ENCODE measurements around the gene MCTP2.

GRCh38 chr15:94274745-94275144 lies 43.4 kb downstream of the MCTP2 start:
- TF ChIP-seq, protein P1, sequence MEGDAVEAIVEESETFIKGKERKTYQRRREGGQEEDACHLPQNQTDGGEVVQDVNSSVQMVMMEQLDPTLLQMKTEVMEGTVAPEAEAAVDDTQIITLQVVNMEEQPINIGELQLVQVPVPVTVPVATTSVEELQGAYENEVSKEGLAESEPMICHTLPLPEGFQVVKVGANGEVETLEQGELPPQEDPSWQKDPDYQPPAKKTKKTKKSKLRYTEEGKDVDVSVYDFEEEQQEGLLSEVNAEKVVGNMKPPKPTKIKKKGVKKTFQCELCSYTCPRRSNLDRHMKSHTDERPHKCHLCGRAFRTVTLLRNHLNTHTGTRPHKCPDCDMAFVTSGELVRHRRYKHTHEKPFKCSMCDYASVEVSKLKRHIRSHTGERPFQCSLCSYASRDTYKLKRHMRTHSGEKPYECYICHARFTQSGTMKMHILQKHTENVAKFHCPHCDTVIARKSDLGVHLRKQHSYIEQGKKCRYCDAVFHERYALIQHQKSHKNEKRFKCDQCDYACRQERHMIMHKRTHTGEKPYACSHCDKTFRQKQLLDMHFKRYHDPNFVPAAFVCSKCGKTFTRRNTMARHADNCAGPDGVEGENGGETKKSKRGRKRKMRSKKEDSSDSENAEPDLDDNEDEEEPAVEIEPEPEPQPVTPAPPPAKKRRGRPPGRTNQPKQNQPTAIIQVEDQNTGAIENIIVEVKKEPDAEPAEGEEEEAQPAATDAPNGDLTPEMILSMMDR (IDR thresholded peaks at IDR 0.05) = no peak
- TF ChIP-seq POLR2AphosphoS5 (IDR thresholded peaks at IDR 0.05) (no peak), POLR2A (IDR thresholded peaks at IDR 0.05) (no peak)
